ENCODE measurements around the gene ATN1.

The ATN1 gene

GRCh38 chr12:6946033-6946919 is 18.5 kb downstream of the ATN1 start:
- DNase-seq: no peak

- no peak for DNase-seq
Observed at GRCh38 chr12:6946920-6947374, 19.2 kb downstream of the ATN1 start.

GRCh38 chr12:6947615-6948014 is 19.9 kb downstream of the ATN1 start:
- no peak for DNase-seq

- no peak for DNase-seq
Observed at GRCh38 chr12:6948873-6949594, 21.3 kb downstream of the ATN1 start.

GRCh38 chr12:6950401-6950801 is 22.6 kb downstream of the ATN1 start:
- no peak for DNase-seq

- DNase-seq: no peak
Observed at GRCh38 chr12:6950811-6951540, 23.2 kb downstream of the ATN1 start, which contains the start of gene PTPN6. PTPN6 (plus strand) TSS chr12:6951356; CDS start chr12:6951513, 157 bp downstream.

GRCh38 chr12:6951551-6952120 is 23.9 kb downstream of the ATN1 start:
- DNase-seq: no peak

GRCh38 chr12:6952121-6952862 is 24.5 kb downstream of the ATN1 start:
- no peak for DNase-seq

- DNase-seq: no peak
Observed at GRCh38 chr12:6952863-6953441, 25.2 kb downstream of the ATN1 start.

- DNase-seq: no peak
Observed at GRCh38 chr12:6953442-6954315, 25.9 kb downstream of the ATN1 start.

- DNase-seq: no peak
Observed at GRCh38 chr12:6954316-6955107, 26.8 kb downstream of the ATN1 start.

- no peak for DNase-seq
Observed at GRCh38 chr12:6955108-6956020, 27.6 kb downstream of the ATN1 start.

GRCh38 chr12:6956021-6956727 is 28.4 kb downstream of the ATN1 start:
- no peak for DNase-seq

- DNase-seq: no peak
Observed at GRCh38 chr12:6957151-6957701, 29.5 kb downstream of the ATN1 start.

- DNase-seq: no peak
Observed at GRCh38 chr12:6957741-6958608, 30.2 kb downstream of the ATN1 start.

- no peak for DNase-seq
Observed at GRCh38 chr12:6958609-6959057, 30.9 kb downstream of the ATN1 start.
